ENCODE results near the gene NRTN. TPM values are rescaled to one million over a fixed set of nuclear protein-coding genes. Genes with fewer than 3 reads are reported as not detected.

The NRTN gene
- total and polyA plus RNA-seq, 2 of the 13 experiments (the other 11 are each of a cell fraction or from before 2014, with no cell fraction given) = 4.1 to 5.3 TPM

DNA sequence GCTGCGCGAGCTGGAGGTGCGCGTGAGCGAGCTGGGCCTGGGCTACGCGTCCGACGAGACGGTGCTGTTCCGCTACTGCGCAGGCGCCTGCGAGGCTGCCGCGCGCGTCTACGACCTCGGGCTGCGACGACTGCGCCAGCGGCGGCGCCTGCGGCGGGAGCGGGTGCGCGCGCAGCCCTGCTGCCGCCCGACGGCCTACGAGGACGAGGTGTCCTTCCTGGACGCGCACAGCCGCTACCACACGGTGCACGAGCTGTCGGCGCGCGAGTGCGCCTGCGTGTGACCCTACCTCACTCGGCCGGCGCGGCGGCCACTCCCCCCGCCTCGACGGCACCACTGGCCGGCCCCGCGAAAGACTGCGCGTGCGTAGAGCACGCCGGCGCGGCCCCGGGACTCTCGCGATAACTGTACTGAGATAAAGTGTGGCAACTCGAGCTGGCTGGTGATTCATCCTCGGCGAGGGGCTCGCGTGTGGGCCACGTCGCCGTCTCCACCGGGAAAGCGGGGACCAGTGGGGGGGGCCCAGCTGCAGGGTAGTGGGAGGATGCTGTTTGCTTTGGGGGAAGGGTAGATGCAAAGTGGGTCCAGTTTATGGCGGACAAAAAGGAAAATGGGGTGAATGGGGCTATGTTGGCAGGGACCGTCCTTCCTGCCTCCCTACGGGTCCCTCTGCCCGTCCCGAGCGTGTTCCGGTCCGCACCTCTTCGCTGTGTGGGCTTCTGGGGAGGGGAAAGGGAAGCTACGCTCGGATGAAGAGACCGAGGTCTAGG is 23.2 kb downstream of the NRTN start (continued):
- TF ChIP-seq ZNF780A (CRISPR knock-in tag; IDR thresholded peaks at IDR 0.05) (no peak), DNMT1 (CRISPR knock-in tag; IDR thresholded peaks at IDR 0.05) (peak; percentile 92), ZNF713 (CRISPR knock-in tag; IDR thresholded peaks at IDR 0.05) (no peak), KDM6A (CRISPR knock-in tag; IDR thresholded peaks at IDR 0.05; ENCODE audit: low read depth) (0 out of 2 replicates have a peak, but pooled peaks have one; percentile 36), ZNF234 (CRISPR knock-in tag; conservative IDR thresholded peaks at IDR 0.05) (no peak), POGZ (CRISPR knock-in tag; IDR thresholded peaks at IDR 0.05) (peak; percentile 89), NR2F2 (IDR thresholded peaks at IDR 0.05; ENCODE audit: borderline replicate concordance, low read depth) (peak; percentile 75; the same call in 1 of the 2 replicates), CHD4 (IDR thresholded peaks at IDR 0.05; ENCODE audit: borderline replicate concordance, low read length) (no peak), RORA (CRISPR knock-in tag; IDR thresholded peaks at IDR 0.05) (no peak), ZNF205 (CRISPR knock-in tag; IDR thresholded peaks at IDR 0.05) (peak; percentile 85), PHB2 (IDR thresholded peaks at IDR 0.05; ENCODE audit: partially characterized antibody) (no peak), POLR2G (IDR thresholded peaks at IDR 0.05; ENCODE audit: low read depth, low read length) (peak; percentile 99), ZMAT3 (CRISPR knock-in tag; conservative IDR thresholded peaks at IDR 0.05) (peak; percentile 93), NFKB2 (CRISPR knock-in tag; IDR thresholded peaks at IDR 0.05; ENCODE audit: borderline replicate concordance) (no peak; the same call in 1 of the 2 replicates), HDAC6 (IDR thresholded peaks at IDR 0.05; ENCODE audit: low read depth, low read length) (no peak), ZFP36 (IDR thresholded peaks at IDR 0.05; ENCODE audit: borderline replicate concordance, low read depth, low read length, partially characterized antibody) (no peak), ZNF510 (CRISPR knock-in tag; IDR thresholded peaks at IDR 0.05; ENCODE audit: low read depth) (no peak), RNF2 (conservative IDR thresholded peaks at IDR 0.05; ENCODE audit: low read depth) (peak; percentile 71), ZFP1 (CRISPR knock-in tag; IDR thresholded peaks at IDR 0.05) (peak; percentile 85; the same call in 1 of the 2 replicates), SP140L (CRISPR knock-in tag; IDR thresholded peaks at IDR 0.05; ENCODE audit: borderline replicate concordance) (peak; percentile 62; the same call in 1 of the 2 replicates), ZNF720 (CRISPR knock-in tag; IDR thresholded peaks at IDR 0.05) (no peak), ZNF180 (CRISPR knock-in tag; IDR thresholded peaks at IDR 0.05; ENCODE audit: borderline replicate concordance, low read depth) (no peak; the same call in 1 of the 2 replicates), ZSCAN21 (CRISPR knock-in tag; IDR thresholded peaks at IDR 0.05; ENCODE audit: borderline replicate concordance) (peak; percentile 97)
- TF ChIP-seq, protein P1, sequence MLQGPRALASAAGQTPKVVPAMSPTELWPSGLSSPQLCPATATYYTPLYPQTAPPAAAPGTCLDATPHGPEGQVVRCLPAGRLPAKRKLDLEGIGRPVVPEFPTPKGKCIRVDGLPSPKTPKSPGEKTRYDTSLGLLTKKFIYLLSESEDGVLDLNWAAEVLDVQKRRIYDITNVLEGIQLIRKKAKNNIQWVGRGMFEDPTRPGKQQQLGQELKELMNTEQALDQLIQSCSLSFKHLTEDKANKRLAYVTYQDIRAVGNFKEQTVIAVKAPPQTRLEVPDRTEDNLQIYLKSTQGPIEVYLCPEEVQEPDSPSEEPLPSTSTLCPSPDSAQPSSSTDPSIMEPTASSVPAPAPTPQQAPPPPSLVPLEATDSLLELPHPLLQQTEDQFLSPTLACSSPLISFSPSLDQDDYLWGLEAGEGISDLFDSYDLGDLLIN (CRISPR knock-in tag; IDR thresholded peaks at IDR 0.05; ENCODE audit: borderline replicate concordance) = no peak
- TF ChIP-seq, protein P2, sequence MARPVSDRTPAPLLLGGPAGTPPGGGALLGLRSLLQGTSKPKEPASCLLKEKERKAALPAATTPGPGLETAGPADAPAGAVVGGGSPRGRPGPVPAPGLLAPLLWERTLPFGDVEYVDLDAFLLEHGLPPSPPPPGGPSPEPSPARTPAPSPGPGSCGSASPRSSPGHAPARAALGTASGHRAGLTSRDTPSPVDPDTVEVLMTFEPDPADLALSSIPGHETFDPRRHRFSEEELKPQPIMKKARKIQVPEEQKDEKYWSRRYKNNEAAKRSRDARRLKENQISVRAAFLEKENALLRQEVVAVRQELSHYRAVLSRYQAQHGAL (CRISPR knock-in tag; IDR thresholded peaks at IDR 0.05; ENCODE audit: not compliant biosample characterization) = no peak
- TF ChIP-seq, protein P3, sequence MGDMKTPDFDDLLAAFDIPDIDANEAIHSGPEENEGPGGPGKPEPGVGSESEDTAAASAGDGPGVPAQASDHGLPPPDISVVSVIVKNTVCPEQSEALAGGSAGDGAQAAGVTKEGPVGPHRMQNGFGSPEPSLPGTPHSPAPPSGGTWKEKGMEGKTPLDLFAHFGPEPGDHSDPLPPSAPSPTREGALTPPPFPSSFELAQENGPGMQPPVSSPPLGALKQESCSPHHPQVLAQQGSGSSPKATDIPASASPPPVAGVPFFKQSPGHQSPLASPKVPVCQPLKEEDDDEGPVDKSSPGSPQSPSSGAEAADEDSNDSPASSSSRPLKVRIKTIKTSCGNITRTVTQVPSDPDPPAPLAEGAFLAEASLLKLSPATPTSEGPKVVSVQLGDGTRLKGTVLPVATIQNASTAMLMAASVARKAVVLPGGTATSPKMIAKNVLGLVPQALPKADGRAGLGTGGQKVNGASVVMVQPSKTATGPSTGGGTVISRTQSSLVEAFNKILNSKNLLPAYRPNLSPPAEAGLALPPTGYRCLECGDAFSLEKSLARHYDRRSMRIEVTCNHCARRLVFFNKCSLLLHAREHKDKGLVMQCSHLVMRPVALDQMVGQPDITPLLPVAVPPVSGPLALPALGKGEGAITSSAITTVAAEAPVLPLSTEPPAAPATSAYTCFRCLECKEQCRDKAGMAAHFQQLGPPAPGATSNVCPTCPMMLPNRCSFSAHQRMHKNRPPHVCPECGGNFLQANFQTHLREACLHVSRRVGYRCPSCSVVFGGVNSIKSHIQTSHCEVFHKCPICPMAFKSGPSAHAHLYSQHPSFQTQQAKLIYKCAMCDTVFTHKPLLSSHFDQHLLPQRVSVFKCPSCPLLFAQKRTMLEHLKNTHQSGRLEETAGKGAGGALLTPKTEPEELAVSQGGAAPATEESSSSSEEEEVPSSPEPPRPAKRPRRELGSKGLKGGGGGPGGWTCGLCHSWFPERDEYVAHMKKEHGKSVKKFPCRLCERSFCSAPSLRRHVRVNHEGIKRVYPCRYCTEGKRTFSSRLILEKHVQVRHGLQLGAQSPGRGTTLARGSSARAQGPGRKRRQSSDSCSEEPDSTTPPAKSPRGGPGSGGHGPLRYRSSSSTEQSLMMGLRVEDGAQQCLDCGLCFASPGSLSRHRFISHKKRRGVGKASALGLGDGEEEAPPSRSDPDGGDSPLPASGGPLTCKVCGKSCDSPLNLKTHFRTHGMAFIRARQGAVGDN (CRISPR knock-in tag; IDR thresholded peaks at IDR 0.05) = peak; percentile 95
